Gastroesophageal sphincter (tissue), 4 donors: ENCODE data around the gene DLX3. TPM values are rescaled to one million over a fixed set of nuclear protein-coding genes. Genes with fewer than 3 reads are reported as not detected.

Experiments
- ATAC-seq: fragments of 150-250 bp; one replicate; pipeline ENCODE4 v1.9.1; 2016; ENCODE audit warnings: mild to moderate bottlenecking, moderate library complexity
- H3K27ac ChIP-seq, 4 donors: fragments of 200-600 bp; sonication (generic) in 3 of 4; 1 replicate in 3 of 4; 2 replicates in 1 of 4; pipeline ENCODE4 v1.5.1; 2016 to 2019
- H3K27me3 ChIP-seq: fragments of 200-600 bp; sonication (generic); one replicate; pipeline ENCODE4 v1.5.1; 2019
- H3K36me3 ChIP-seq, 2 donors: fragments of 200-600 bp; sonication (generic); one replicate each; pipeline ENCODE4 v1.5.1; 2019; ENCODE audit warnings: control low read depth in 1 of 2
- H3K4me1 ChIP-seq, 3 donors: fragments of 200-600 bp; sonication (generic); 1 replicate in 2 of 3; 2 replicates in 1 of 3; pipeline ENCODE4 v1.5.1; 2016 to 2019; ENCODE audit warnings: control low read depth in 2 of 3
- H3K4me3 ChIP-seq, 2 donors: fragments of 200-600 bp; sonication (generic); one replicate each; pipeline ENCODE4 v1.5.1; 2019; ENCODE audit warnings: mild to moderate bottlenecking in 1 of 2, moderate library complexity in 1 of 2
- H3K9me3 ChIP-seq, 3 donors: fragments of 200-600 bp; sonication (generic); one replicate each; pipeline ENCODE4 v1.5.1; 2017 to 2019; ENCODE audit warnings: control low read depth in 2 of 3
- EP300 ChIP-seq: sonication (generic); formaldehyde crosslinking; IDR thresholded peaks from one replicate; pipeline ENCODE4 v1.6.1; 2017; ENCODE audit warnings: antibody characterized with exemption, mild to moderate bottlenecking
- POLR2A ChIP-seq, 2 donors: fragments of 450-650 bp; IDR thresholded peaks; one replicate each; pipeline ENCODE4 v1.6.1; 2017; ENCODE audit warnings: antibody characterized with exemption in 2 of 2, mild to moderate bottlenecking in 2 of 2, moderate library complexity in 1 of 2
- POLR2AphosphoS5 ChIP-seq: sonication (generic); formaldehyde crosslinking; IDR thresholded peaks from one replicate; pipeline ENCODE4 v1.6.1; 2017; ENCODE audit warnings: antibody characterized with exemption
- WGBS, 2 donors: methylation state at CpG; one replicate each; pipeline ENCODE4 v1.1.5; 2018; ENCODE audit warnings: low coverage in 1 of 2; 5-methylcytosine and 5-hydroxymethylcytosine counted together
- total RNA-seq, 4 donors: library from RNA; depleted of rRNA; stranded (reverse); fragments of >200 nt; gene quantifications; one replicate each; pipeline ENCODE4 v1.1.0, GENCODE V29; 2016
- TF ChIP-seq, protein P1 (sequence below), 4 experiments: fragments of 200-600 bp in 2 of 4; fragments of 450-650 bp in 2 of 4; sonication (generic) in 1 of 4; IDR thresholded peaks; one replicate each; pipeline ENCODE4 v1.5.1; 2017 to 2019; ENCODE audit warnings: antibody characterized with exemption in 4 of 4, mild to moderate bottlenecking in 2 of 4, moderate library complexity in 2 of 4

The DLX3 gene
- total RNA-seq, 4 donors from 2014 or later: not detected

GRCh38 chr17:49987681-49988441 is 7.2 kb downstream of the DLX3 start:
- no peak for TF ChIP-seq EP300
- TF ChIP-seq, protein P1, sequence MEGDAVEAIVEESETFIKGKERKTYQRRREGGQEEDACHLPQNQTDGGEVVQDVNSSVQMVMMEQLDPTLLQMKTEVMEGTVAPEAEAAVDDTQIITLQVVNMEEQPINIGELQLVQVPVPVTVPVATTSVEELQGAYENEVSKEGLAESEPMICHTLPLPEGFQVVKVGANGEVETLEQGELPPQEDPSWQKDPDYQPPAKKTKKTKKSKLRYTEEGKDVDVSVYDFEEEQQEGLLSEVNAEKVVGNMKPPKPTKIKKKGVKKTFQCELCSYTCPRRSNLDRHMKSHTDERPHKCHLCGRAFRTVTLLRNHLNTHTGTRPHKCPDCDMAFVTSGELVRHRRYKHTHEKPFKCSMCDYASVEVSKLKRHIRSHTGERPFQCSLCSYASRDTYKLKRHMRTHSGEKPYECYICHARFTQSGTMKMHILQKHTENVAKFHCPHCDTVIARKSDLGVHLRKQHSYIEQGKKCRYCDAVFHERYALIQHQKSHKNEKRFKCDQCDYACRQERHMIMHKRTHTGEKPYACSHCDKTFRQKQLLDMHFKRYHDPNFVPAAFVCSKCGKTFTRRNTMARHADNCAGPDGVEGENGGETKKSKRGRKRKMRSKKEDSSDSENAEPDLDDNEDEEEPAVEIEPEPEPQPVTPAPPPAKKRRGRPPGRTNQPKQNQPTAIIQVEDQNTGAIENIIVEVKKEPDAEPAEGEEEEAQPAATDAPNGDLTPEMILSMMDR (IDR thresholded peaks at IDR 0.05): no peak
- no peak for TF ChIP-seq POLR2AphosphoS5
- TF ChIP-seq POLR2A (IDR thresholded peaks at IDR 0.05): no peak
- Histone ChIP-seq H3K27me3 (peaks cover 98% of the 10 kb centered on the region), H3K9me3 (no peaks in the 10 kb centered on the region), H3K4me3 (no peak overlapping the region), H3K27ac (no peak overlapping the region), H3K36me3 (no peaks in the 10 kb centered on the region), H3K4me1 (peaks cover 0 to 14% (median 0%) of the 10 kb centered on the region in 3 donors)
- peak; percentile 42 for ATAC-seq
- 0 to 8% methylated on average over 8 to 9 of the region's 17 CpGs for WGBS, 2 donors

DNA sequence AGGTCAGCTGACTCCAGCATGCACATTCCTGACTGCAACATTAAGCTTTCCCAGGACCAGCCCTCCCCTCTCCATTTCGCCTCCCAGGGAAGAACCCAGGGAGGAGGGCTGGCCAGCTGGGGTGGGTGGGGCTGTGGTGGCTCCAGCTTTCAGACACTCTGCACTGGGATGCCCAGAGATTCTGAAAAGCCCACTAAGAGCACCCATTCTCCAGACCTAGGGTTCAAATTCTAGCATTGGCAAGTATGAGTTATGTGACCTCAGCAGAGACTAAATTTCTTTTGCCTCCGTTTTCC is 7.8 kb downstream of the DLX3 start:
- peaks cover 95% of the 10 kb centered on the region for H3K27me3 ChIP-seq
- 33% methylated on average over 1 of the region's 2 CpGs; no CpG with 5 or more reads in 1 of the 2 donors for WGBS, 2 donors
- no peak for TF ChIP-seq EP300
- TF ChIP-seq, protein P1 (IDR thresholded peaks at IDR 0.05): no peak
- TF ChIP-seq POLR2A (IDR thresholded peaks at IDR 0.05): no peak
- no peak for TF ChIP-seq POLR2AphosphoS5
- H3K36me3 ChIP-seq: no peaks in the 10 kb centered on the region
- no peak for ATAC-seq
- H3K4me3 ChIP-seq: no peak overlapping the region
- no peak overlapping the region for H3K27ac ChIP-seq
- H3K4me1 ChIP-seq: peaks cover 0 to 13% (median 0%) of the 10 kb centered on the region in 3 donors
- no peaks in the 10 kb centered on the region for H3K9me3 ChIP-seq

DNA sequence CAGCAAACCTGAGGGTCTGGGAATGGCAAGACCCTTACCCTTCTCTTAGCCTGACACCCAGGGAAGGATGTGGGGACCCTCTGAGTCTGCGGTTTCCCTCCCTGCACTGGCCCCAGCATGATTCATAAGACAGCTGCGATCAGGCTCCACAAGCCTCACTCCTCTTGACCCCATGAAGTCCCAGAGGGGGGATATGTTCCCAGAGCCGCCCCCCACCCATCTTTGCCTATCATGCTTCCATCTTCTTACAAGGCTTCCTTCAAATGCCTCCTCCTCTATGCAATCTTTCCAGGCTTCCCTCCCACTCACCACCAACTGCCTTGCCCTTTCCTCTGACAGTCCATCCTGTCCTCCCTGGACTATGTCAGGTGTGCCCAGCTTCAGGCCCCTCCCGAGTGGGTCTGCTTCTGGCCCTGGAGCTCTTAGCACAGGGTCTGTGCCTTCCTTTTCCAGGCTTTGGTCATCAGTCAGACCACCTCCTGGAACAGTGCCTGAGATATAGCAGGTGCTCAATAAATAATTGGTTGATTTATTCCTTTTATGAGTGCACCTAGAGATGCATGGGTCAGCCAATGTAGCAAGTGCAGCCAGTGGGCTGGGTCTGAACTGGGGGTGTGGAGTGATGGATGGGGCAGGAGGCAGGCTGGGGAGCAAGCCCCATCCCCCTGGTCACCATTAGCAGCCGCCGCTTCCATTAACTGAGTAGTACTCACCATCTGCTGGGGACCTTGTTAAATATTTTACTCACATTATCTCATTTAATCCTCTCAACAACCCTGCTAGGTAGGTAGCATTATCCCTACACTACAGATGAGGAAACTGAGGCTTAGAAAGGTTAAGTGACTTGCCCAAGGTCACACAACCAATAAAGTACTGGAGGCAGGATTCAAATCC is 8.4 kb downstream of the DLX3 start:
- Histone ChIP-seq H3K4me1 (peaks cover 0 to 13% (median 0%) of the 10 kb centered on the region in 3 donors), H3K36me3 (no peaks in the 10 kb centered on the region), H3K27me3 (peaks cover 94% of the 10 kb centered on the region), H3K4me3 (no peak overlapping the region), H3K9me3 (no peaks in the 10 kb centered on the region), H3K27ac (no peak overlapping the region)
- no peak for ATAC-seq
- TF ChIP-seq POLR2A (IDR thresholded peaks at IDR 0.05) (no peak), EP300 (no peak), POLR2AphosphoS5 (no peak)
- TF ChIP-seq, protein P1 (IDR thresholded peaks at IDR 0.05): no peak
- WGBS, 2 donors: 22 to 47% methylated on average over 1 to 3 of the region's 6 CpGs

- TF ChIP-seq EP300 (no peak), POLR2AphosphoS5 (no peak), POLR2A (IDR thresholded peaks at IDR 0.05) (no peak)
- TF ChIP-seq, protein P1 (IDR thresholded peaks at IDR 0.05): no peak
- H3K27me3 ChIP-seq: peaks cover 94% of the 10 kb centered on the region
- 67 to 100% methylated on average over 1 of the region's 3 CpGs for WGBS, 2 donors
- no peaks in the 10 kb centered on the region for H3K9me3 ChIP-seq
- H3K4me1 ChIP-seq: peaks cover 0 to 13% (median 0%) of the 10 kb centered on the region in 3 donors
- ATAC-seq: no peak
- no peak overlapping the region for H3K27ac ChIP-seq
- H3K4me3 ChIP-seq: no peak overlapping the region
- no peaks in the 10 kb centered on the region for H3K36me3 ChIP-seq
Measured at GRCh38 chr17:49985310-49985990, 9.6 kb downstream of the DLX3 start.
